Stimulated activated CD8-positive, alpha-beta memory T cell treated with anti-CD3 and anti-CD28 coated beads, Interleukin-2, amount 100 ng/mL, for 48 hours (primary cell): ENCODE results near the gene KIRREL3.
A peak's percentile ranks its signal among the peaks of the same experiment; 100 is the strongest.

Source experiments
- DNase-seq, 2 donors: peaks; one replicate each; pipeline ENCODE4 v3.0.0-alpha.2; 2020; ENCODE audit warnings: low read depth in 2 of 2

KIRREL3 gene

GRCh38 chr11:126440792-126441514, 559.6 kb downstream of the KIRREL3 start:
- peak; percentile 56 to 63 for DNase-seq

- DNase-seq = no peak
These were observed 560.3 kb downstream of the KIRREL3 start for GRCh38 chr11:126440276-126440675.

- DNase-seq = no peak
These were observed 561.9 kb downstream of the KIRREL3 start for GRCh38 chr11:126438691-126439090.

- DNase-seq = no peak
These were observed 562.3 kb downstream of the KIRREL3 start for GRCh38 chr11:126438272-126438671.

- DNase-seq = no peak
These were observed 562.8 kb downstream of the KIRREL3 start for GRCh38 chr11:126437731-126438130.

GRCh38 chr11:126436209-126436755, 564.3 kb downstream of the KIRREL3 start:
- DNase-seq = no peak

GRCh38 chr11:126434950-126435335, 565.6 kb downstream of the KIRREL3 start:
- DNase-seq = no peak

- DNase-seq = no peak
These were observed 566.3 kb downstream of the KIRREL3 start for GRCh38 chr11:126433989-126434949.

- DNase-seq = no peak
These were observed 567.2 kb downstream of the KIRREL3 start for GRCh38 chr11:126433244-126433846.

- no peak for DNase-seq
These were observed 568.0 kb downstream of the KIRREL3 start for GRCh38 chr11:126432525-126432924.

- no peak for DNase-seq
These were observed 568.5 kb downstream of the KIRREL3 start for GRCh38 chr11:126432065-126432461.

GRCh38 chr11:126431401-126432064, 569.0 kb downstream of the KIRREL3 start:
- DNase-seq = no peak

- DNase-seq = no peak
These were observed 569.8 kb downstream of the KIRREL3 start for GRCh38 chr11:126430581-126431335.

- DNase-seq = no peak
These were observed 573.5 kb downstream of the KIRREL3 start for GRCh38 chr11:126426820-126427749.

GRCh38 chr11:126426106-126426505, 574.5 kb downstream of the KIRREL3 start:
- DNase-seq = no peak

GRCh38 chr11:126424471-126425039, 576.0 kb downstream of the KIRREL3 start:
- no peak for DNase-seq

- DNase-seq = no peak
These were observed 576.8 kb downstream of the KIRREL3 start for GRCh38 chr11:126423743-126424142.

- DNase-seq = no peak
These were observed 577.4 kb downstream of the KIRREL3 start for GRCh38 chr11:126423154-126423553.

GRCh38 chr11:126422446-126422845, 578.1 kb downstream of the KIRREL3 start:
- no peak for DNase-seq
